PC-9 (cell line): ENCODE results near the gene ATP1A1.

Experiments
- CTCF ChIP-seq: fragments of 200-600 bp; sonication (generic); conservative IDR thresholded peaks from 2 replicates; pipeline ENCODE4 v1.6.1; 2017; ENCODE audit warnings: mixed run types, antibody characterized with exemption, mild to moderate bottlenecking, moderate library complexity
- EZH2 ChIP-seq: fragments of 200-600 bp; sonication (generic); IDR thresholded peaks from 2 replicates; pipeline ENCODE4 v1.8.0; 2017; ENCODE audit warnings: antibody characterized with exemption, low read depth

GRCh38 chr1:116367256-116367945, 5.6 kb upstream of the ATP1A1 start:
- no peak for TF ChIP-seq CTCF
- TF ChIP-seq EZH2, result no peak
